ENCODE results near the gene SMYD4.
A peak's percentile ranks its signal among the peaks of the same experiment; 100 is the strongest.
"Not testable (repeated sequence)": the region's sequence is repeated elsewhere in the genome, so short reads cannot be mapped to it uniquely, and the experiment has no call there.

Gene SMYD4

GRCh38 chr17:1829216-1829591, 498 bp downstream of the SMYD4 start:
- DNase-seq = no peak

GRCh38 chr17:1820528-1821252, 9.0 kb downstream of the SMYD4 start:
- no peak for DNase-seq

- DNase-seq = no peak
Observed at GRCh38 chr17:1813088-1813487, 16.6 kb downstream of the SMYD4 start.

GRCh38 chr17:1810450-1811103, 19.1 kb downstream of the SMYD4 start:
- DNase-seq = no peak

- DNase-seq = not testable (repeated sequence)
Observed at GRCh38 chr17:1809815-1810214, 19.9 kb downstream of the SMYD4 start.

GRCh38 chr17:1808644-1809043, 21.1 kb downstream of the SMYD4 start:
- no peak for DNase-seq

- DNase-seq = no peak
Observed at GRCh38 chr17:1807890-1808289, 21.8 kb downstream of the SMYD4 start.

GRCh38 chr17:1803280-1803679, 26.4 kb downstream of the SMYD4 start:
- no peak for DNase-seq

GRCh38 chr17:1802429-1802828, 27.3 kb downstream of the SMYD4 start:
- DNase-seq = no peak

- no peak for DNase-seq
Observed at GRCh38 chr17:1800712-1801111, 29.0 kb downstream of the SMYD4 start.

GRCh38 chr17:1800240-1800639, 29.5 kb downstream of the SMYD4 start:
- no peak for DNase-seq

- not testable (repeated sequence) for DNase-seq
Observed at GRCh38 chr17:1797846-1798245, 31.9 kb downstream of the SMYD4 start.

GRCh38 chr17:1797323-1797722, 32.4 kb downstream of the SMYD4 start:
- DNase-seq = no peak

GRCh38 chr17:1796800-1797199, 32.9 kb downstream of the SMYD4 start:
- no peak for DNase-seq

- no peak for DNase-seq
Observed at GRCh38 chr17:1793447-1793806, 36.3 kb downstream of the SMYD4 start.

- DNase-seq = no peak
Observed at GRCh38 chr17:1792495-1793446, 36.9 kb downstream of the SMYD4 start.

- DNase-seq = no peak
Observed at GRCh38 chr17:1789936-1790335, 39.8 kb downstream of the SMYD4 start.

GRCh38 chr17:1787301-1787902, 42.3 kb downstream of the SMYD4 start:
- DNase-seq = no peak

GRCh38 chr17:1786708-1787107, 43.0 kb downstream of the SMYD4 start:
- no peak for DNase-seq

- no peak for DNase-seq
Observed at GRCh38 chr17:1785930-1786329, 43.8 kb downstream of the SMYD4 start.

GRCh38 chr17:1783834-1784611, 45.7 kb downstream of the SMYD4 start:
- peak in 1 of 2 donors; percentile 58 for DNase-seq

- no peak for DNase-seq
Observed at GRCh38 chr17:1783271-1783670, 46.4 kb downstream of the SMYD4 start.

Data from bone marrow (tissue), 2 donors.